Measurements from ENCODE around the gene PIEZO2.

DNA sequence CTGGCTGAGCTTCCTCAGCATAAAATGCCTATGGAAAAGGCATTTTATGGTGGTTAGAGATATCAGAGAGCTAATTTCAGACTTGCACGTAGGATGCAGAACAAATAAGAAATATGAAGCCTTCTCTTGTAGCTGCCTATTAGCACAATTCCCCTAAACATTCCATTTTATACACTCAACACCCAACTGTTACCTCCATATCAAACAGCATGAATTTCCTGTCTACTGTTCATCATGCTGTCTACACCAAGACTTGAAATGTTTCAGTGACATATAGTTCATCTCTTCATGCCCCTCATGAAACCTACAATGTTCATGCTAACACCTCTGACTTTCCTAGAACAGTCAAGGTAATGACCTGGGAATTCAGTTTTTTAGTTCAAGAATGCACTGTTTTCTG is 249.9 kb downstream of the PIEZO2 start:
- TF ChIP-seq, protein P1, sequence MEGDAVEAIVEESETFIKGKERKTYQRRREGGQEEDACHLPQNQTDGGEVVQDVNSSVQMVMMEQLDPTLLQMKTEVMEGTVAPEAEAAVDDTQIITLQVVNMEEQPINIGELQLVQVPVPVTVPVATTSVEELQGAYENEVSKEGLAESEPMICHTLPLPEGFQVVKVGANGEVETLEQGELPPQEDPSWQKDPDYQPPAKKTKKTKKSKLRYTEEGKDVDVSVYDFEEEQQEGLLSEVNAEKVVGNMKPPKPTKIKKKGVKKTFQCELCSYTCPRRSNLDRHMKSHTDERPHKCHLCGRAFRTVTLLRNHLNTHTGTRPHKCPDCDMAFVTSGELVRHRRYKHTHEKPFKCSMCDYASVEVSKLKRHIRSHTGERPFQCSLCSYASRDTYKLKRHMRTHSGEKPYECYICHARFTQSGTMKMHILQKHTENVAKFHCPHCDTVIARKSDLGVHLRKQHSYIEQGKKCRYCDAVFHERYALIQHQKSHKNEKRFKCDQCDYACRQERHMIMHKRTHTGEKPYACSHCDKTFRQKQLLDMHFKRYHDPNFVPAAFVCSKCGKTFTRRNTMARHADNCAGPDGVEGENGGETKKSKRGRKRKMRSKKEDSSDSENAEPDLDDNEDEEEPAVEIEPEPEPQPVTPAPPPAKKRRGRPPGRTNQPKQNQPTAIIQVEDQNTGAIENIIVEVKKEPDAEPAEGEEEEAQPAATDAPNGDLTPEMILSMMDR (IDR thresholded peaks at IDR 0.05; ENCODE audit: poor library complexity, severe bottlenecking): no peak
- TF ChIP-seq, protein P2, sequence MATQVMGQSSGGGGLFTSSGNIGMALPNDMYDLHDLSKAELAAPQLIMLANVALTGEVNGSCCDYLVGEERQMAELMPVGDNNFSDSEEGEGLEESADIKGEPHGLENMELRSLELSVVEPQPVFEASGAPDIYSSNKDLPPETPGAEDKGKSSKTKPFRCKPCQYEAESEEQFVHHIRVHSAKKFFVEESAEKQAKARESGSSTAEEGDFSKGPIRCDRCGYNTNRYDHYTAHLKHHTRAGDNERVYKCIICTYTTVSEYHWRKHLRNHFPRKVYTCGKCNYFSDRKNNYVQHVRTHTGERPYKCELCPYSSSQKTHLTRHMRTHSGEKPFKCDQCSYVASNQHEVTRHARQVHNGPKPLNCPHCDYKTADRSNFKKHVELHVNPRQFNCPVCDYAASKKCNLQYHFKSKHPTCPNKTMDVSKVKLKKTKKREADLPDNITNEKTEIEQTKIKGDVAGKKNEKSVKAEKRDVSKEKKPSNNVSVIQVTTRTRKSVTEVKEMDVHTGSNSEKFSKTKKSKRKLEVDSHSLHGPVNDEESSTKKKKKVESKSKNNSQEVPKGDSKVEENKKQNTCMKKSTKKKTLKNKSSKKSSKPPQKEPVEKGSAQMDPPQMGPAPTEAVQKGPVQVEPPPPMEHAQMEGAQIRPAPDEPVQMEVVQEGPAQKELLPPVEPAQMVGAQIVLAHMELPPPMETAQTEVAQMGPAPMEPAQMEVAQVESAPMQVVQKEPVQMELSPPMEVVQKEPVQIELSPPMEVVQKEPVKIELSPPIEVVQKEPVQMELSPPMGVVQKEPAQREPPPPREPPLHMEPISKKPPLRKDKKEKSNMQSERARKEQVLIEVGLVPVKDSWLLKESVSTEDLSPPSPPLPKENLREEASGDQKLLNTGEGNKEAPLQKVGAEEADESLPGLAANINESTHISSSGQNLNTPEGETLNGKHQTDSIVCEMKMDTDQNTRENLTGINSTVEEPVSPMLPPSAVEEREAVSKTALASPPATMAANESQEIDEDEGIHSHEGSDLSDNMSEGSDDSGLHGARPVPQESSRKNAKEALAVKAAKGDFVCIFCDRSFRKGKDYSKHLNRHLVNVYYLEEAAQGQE (IDR thresholded peaks at IDR 0.05; ENCODE audit: borderline replicate concordance): no peak
- no peak for TF ChIP-seq EP300 (conservative IDR thresholded peaks at IDR 0.05; ENCODE audit: poor library complexity, severe bottlenecking)
- TF ChIP-seq TAF1 (IDR thresholded peaks at IDR 0.05; ENCODE audit: low read depth): no peak
- no peak for TF ChIP-seq EZH2 (IDR thresholded peaks at IDR 0.05; ENCODE audit: borderline replicate concordance, insufficient read depth, low read length, poor library complexity, severe bottlenecking)
- no peak for TF ChIP-seq RAD21 (conservative IDR thresholded peaks at IDR 0.05)
- TF ChIP-seq SMC3 (conservative IDR thresholded peaks at IDR 0.05; ENCODE audit: poor library complexity): no peak
- no peak for TF ChIP-seq POLR2AphosphoS5 (IDR thresholded peaks at IDR 0.05)
